Mucosa of rectum (tissue), 2 donors: ENCODE measurements around the gene FABP7.

Source experiments
- H3K27ac ChIP-seq, 2 donors: one replicate each; pipeline ENCODE4 v1.7.0; 2013; ENCODE audit warnings: inconsistent platforms in 2 of 2, low read depth in 2 of 2, low read length in 2 of 2
- H3K27me3 ChIP-seq, 2 donors: one replicate each; pipeline ENCODE4 v1.7.0; 2013; ENCODE audit warnings: low read length in 2 of 2; ENCODE audit not compliant: control insufficient read depth in 2 of 2, insufficient read depth in 2 of 2
- H3K36me3 ChIP-seq, 2 donors: one replicate each; pipeline ENCODE4 v1.7.0; 2013; ENCODE audit warnings: low read length in 2 of 2; ENCODE audit not compliant: control insufficient read depth in 2 of 2, insufficient read depth in 2 of 2
- H3K4me1 ChIP-seq, 2 donors: one replicate each; pipeline ENCODE4 v1.7.0; 2013; ENCODE audit warnings: low read length in 2 of 2, mild to moderate bottlenecking in 1 of 2; ENCODE audit not compliant: control insufficient read depth in 2 of 2, insufficient read depth in 2 of 2
- H3K4me3 ChIP-seq, 2 donors: one replicate each; pipeline ENCODE4 v1.7.0; 2013; ENCODE audit warnings: low read length in 2 of 2
- H3K9ac ChIP-seq, 2 donors: one replicate each; pipeline ENCODE4 v1.7.0; 2013; ENCODE audit warnings: low read length in 2 of 2, low read depth in 1 of 2, mild to moderate bottlenecking in 1 of 2
- H3K9me3 ChIP-seq, 2 donors: one replicate each; pipeline ENCODE4 v1.7.0; 2013; ENCODE audit warnings: low read length in 2 of 2; ENCODE audit not compliant: control insufficient read depth in 2 of 2
- donor health status: healthy.
- donor health status: Normal muscosa, but diverticular disease.

The FABP7 gene

DNA sequence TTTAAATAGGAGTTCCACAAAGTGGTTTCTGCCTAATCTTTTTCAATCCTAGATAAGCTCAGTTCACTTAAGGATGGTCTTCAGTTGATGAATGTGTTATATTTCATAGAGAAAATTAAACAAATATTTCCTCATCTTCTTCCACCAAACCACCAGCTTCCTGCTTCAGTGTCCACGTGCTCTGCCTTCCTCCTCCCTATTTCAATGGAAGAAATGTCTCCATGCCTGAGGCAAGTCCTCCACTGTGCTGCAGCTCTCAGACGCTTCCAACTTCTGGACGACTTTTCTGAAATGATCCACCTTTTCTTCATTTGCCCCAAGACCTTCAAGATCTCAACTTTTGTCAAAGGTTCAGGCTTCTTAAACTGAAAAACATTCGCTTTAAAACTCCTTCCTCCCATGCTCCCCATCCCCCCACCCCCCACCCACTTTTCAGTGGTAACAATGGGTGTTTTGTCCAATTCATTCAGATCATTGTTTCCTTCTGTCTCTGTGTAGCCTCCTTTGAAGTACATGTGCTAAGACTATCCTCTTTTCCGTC, 25.3 kb upstream of the FABP7 start:
- H3K9ac ChIP-seq: no peak overlapping the region
- no peaks in the 10 kb centered on the region for H3K9me3 ChIP-seq
- no peaks in the 10 kb centered on the region for H3K36me3 ChIP-seq
- peaks cover 0 to 5% of the 10 kb centered on the region in 2 donors for H3K4me1 ChIP-seq
- H3K27ac ChIP-seq: no peak overlapping the region
- no peaks in the 10 kb centered on the region for H3K27me3 ChIP-seq
- no peak overlapping the region for H3K4me3 ChIP-seq

DNA sequence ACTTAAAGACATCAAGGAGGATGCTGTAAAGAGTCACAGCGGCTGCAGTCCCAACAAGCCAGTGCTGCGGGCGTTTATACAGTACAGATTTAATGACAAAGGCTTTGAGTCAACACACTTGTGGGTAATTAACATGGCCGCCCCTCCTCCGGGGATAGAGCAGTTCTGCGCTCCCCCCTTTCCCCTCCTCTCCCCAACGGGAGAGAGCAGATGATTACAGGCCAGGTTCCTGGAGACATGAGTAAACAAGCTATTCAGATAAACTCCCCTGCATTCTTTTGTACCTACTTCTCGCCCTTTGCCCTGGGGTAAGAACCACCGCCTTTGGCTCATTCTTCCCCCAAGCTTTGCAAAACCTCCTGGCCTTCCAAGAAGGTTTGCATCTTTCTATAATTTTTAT, 23.6 kb upstream of the FABP7 start:
- Histone ChIP-seq H3K27ac (no peak overlapping the region), H3K4me1 (no peaks in the 10 kb centered on the region), H3K9ac (no peak overlapping the region)

DNA sequence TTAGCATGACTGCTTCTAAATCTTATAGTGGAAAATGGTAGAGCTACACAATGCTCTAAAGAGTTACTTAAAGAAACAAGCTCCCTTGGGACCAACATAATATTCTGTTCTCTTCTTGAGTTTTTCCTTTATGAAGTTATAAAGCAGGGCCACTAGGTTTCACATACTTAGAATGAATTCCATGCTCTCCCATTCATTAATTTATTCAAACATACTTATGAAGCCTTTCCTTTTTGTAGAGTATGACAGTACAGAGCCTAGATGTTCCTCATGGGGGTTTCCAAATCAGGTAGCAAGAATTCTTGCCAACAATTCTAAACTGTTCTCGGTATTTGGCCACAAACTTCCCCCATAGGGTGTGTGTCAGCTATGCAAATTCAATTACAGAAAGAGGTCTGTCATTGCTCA, 20.6 kb upstream of the FABP7 start:
- Histone ChIP-seq H3K4me3 (no peak overlapping the region), H3K4me1 (no peaks in the 10 kb centered on the region), H3K27me3 (no peaks in the 10 kb centered on the region), H3K9ac (no peak overlapping the region), H3K27ac (no peak overlapping the region), H3K36me3 (no peaks in the 10 kb centered on the region), H3K9me3 (no peaks in the 10 kb centered on the region)

More for the DNA sequence above, 23.6 kb upstream of the FABP7 start:
- Histone ChIP-seq H3K9me3 (no peaks in the 10 kb centered on the region), H3K4me3 (no peak overlapping the region), H3K27me3 (no peaks in the 10 kb centered on the region), H3K36me3 (no peaks in the 10 kb centered on the region)

DNA sequence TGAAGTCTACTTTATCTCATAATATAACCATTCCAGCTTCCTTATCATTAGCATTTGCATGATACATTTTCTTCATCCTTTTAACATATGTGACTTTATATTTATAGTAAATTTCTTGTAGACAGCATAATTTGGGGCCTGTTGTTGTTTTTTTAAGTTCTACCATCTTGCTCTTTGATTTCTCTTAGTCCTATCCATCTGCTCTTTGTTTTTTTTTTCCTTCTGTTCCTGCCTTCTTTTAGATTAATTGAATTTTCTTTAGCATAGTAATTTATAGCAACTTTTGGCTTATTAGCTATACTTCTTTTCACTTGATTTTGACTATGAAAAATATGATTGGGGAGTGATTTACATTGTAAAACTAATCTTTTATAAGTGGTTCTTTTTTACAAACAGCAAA, 19.2 kb upstream of the FABP7 start:
- H3K9ac ChIP-seq: no peak overlapping the region
- H3K36me3 ChIP-seq: no peaks in the 10 kb centered on the region

DNA sequence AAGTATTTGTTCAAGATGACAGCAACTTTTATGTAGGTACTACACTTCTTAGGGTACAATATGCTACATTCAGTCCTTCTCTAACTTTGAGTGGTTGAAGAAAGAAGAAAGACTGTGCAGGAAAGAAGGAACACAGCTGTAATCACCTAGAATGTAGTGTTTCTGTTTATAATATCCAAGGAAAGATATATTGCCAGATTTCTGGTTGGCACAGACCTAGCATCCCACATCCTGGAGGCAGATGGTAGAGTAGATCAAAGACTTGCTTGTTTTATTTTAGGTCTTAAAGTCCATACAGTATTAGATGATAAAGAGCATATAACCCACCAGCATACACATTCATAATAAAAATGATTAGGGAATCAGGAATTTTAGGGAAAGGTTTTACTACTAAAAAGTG, 13.3 kb upstream of the FABP7 start:
- Histone ChIP-seq H3K27ac (no peak overlapping the region), H3K27me3 (no peaks in the 10 kb centered on the region), H3K4me1 (peaks cover 5 to 6% of the 10 kb centered on the region in 2 donors), H3K9me3 (no peaks in the 10 kb centered on the region), H3K36me3 (no peaks in the 10 kb centered on the region), H3K4me3 (no peak overlapping the region), H3K9ac (no peak overlapping the region)

More for the DNA sequence above, 19.2 kb upstream of the FABP7 start:
- no peaks in the 10 kb centered on the region for H3K4me1 ChIP-seq
- H3K9me3 ChIP-seq: no peaks in the 10 kb centered on the region
- no peak overlapping the region for H3K4me3 ChIP-seq
- no peaks in the 10 kb centered on the region for H3K27me3 ChIP-seq
- H3K27ac ChIP-seq: no peak overlapping the region

DNA sequence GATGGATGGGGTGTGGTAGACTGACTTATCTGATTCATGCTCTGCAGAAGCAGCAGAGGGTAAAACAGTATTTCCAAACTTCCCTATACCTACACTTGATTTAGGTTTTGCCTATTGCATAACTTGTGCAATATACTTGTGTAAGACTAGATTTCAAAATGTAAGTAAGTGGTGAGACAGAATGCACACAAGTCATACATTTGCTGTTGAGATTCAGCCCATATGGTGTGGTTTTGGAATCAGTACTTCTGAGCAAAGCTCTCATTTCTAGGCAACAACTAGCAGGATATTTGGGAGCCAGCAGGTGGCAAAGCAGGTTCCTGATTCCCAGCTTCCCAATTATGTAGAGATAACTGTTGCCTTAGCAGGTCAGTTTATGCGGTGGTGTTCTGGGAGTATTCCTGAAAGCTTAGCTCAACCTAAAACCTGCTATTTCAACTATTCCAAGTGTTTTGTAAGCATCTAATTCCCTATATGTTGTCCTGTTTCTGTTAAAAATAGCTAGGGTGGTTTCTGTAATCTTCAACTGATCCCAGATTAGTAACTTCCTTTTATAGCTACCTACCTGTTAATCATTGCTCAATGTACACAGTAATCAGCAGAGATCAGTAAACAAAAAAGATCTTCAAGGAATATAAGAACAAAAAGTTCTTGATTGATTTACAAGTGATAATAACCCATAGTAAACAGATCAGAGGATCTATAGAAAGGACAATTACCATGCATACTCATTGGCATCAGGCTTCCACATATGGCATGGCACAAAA, 8.5 kb upstream of the FABP7 start:
- Histone ChIP-seq H3K27ac (peak overlapping the region; percentile 50 to 79), H3K9me3 (no peaks in the 10 kb centered on the region), H3K4me1 (peaks cover 16 to 19% of the 10 kb centered on the region in 2 donors), H3K27me3 (no peaks in the 10 kb centered on the region), H3K36me3 (no peaks in the 10 kb centered on the region), H3K9ac (peak overlapping the region in 1 of 2 donors; percentile 33), H3K4me3 (peak overlapping the region; percentile 6 to 43)

DNA sequence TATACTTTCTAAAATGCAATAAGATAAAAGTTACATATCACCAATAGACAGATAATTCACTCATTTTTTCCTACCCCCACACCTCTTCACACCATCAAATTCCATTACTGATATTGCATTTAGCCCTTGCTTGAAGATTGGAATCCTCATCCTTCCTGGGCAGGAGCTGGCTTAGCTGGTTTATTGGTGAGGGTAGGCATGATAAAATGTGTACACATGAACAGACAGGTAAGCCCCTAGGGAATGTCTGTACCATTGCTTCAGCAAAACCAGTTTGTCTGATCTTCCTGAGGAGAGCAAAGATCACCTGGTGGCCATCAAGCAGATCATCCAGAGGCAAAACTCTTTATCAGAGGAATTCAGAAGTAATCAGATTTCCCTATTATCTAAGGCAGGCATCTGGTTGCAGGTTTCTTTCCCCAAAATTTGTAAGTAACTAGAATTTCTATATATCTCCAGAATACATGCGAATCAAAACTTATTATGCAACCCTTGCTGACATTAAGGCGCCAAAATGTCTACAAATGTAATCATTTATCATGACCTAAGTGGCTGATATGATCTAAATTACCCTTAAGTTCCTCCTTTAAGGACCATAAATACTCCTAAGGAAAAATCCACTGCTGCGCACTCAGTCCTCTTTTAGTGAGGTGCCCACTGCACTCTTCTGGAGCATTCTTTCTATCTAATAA, 6.6 kb upstream of the FABP7 start:
- Histone ChIP-seq H3K4me1 (peaks cover 16 to 19% of the 10 kb centered on the region in 2 donors), H3K36me3 (no peaks in the 10 kb centered on the region), H3K27me3 (no peaks in the 10 kb centered on the region), H3K9me3 (no peaks in the 10 kb centered on the region), H3K9ac (no peak overlapping the region), H3K27ac (no peak overlapping the region), H3K4me3 (no peak overlapping the region)

DNA sequence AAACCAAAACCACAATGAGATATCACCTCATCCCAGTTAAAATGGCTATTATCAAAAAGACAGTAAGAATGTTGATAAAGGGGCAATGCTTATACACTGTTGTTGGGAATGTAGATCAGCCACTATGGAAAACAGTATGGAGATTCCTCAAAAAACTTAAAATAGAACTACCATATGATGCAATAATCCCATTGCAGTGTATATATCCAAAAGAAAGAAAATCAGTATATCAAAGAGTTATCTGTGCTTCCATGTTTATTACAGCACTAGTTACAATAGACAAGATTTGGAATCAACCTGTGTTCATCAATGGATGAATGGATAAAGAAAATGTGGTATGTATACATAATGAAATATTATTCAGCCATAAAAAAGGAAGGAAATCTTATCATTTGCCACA, 3.5 kb upstream of the FABP7 start:
- Histone ChIP-seq H3K9ac (no peak overlapping the region), H3K27me3 (no peaks in the 10 kb centered on the region), H3K4me3 (no peak overlapping the region), H3K36me3 (no peaks in the 10 kb centered on the region), H3K27ac (no peak overlapping the region), H3K4me1 (peaks cover 12 to 14% of the 10 kb centered on the region in 2 donors), H3K9me3 (no peaks in the 10 kb centered on the region)

DNA sequence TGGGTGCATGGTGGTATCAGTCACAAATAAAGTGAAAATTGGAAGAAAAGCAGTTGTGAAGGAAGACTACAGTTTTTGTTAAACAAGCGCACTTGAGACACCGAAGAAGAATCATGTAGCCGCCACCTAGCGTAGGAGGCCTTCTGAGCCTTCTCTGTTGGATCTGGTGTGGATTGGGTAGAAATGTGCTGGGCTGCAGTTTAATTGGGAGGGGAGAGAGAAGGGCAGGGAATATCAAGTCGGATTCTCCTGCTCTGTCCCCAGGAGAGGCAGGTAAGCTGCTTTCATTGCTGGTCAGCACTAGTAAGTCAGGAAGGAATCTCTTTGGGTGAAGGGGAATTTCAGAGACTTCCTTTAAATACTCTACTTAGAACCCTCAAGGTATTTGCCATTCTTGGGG, 1.2 kb upstream of the FABP7 start:
- Histone ChIP-seq H3K36me3 (no peaks in the 10 kb centered on the region), H3K9ac (no peak overlapping the region), H3K4me1 (peaks cover 0 to 1% of the 10 kb centered on the region in 2 donors), H3K27ac (no peak overlapping the region), H3K4me3 (no peak overlapping the region), H3K27me3 (no peaks in the 10 kb centered on the region), H3K9me3 (no peaks in the 10 kb centered on the region)

DNA sequence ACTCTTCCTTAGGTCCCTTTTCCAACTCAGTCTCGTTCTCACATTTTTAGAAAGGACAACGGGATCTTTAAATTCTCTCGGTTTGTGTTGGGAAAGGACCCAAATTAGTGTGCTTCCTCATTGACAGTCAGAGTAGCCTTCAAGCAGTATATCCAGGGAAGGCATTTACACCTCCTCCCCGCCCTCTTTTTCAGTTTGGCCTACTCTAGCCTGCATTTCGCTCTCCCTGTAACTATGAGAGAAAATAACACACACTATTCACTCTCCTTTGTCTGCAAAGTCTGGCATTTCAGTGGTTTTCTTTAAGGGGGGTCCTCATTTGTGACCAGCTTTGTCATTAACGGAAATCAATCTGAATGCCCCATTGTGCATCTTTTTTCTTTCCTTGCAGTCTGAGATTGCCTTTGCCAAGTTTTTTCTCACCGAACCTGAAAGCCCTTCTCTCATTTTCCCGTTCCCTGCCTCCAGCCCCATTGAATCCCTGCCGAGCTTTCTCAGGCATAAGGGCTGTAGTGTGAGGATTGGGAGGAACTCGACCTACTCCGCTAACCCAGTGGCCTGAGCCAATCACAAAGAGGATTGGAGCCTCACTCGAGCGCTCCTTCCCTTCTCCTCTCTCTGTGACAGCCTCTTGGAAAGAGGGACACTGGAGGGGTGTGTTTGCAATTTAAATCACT, 393 bp upstream of the FABP7 start:
- H3K9me3 ChIP-seq: no peaks in the 10 kb centered on the region
- H3K4me1 ChIP-seq: no peaks in the 10 kb centered on the region
- H3K27me3 ChIP-seq: no peaks in the 10 kb centered on the region
- no peak overlapping the region for H3K4me3 ChIP-seq
- H3K36me3 ChIP-seq: no peaks in the 10 kb centered on the region
- H3K9ac ChIP-seq: no peak overlapping the region
- no peak overlapping the region for H3K27ac ChIP-seq
